ENCODE measurements around the gene GLG1.

GLG1 gene

DNA sequence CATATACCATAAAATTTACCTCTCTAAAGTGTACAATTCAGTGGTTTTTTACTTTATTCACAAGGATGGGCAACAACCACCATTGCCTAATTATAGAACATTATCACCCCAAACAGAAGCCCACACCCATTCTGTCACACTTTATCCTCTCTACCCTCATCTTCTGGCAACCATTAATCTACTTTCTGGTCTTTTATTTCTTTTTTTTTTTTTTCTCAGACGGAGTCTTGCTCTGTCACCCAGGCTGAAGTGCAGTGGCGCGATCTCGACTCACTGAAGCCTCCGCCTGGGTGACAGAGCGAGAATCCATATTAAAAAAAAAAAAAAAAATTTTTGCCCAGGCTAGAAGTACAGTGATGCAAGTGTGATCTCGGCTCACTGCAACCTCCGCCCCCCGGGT is 95.0 kb downstream of the GLG1 start:
- no peak overlapping the region for H3K4me3 ChIP-seq (ENCODE audit: low read depth, low read length)
- TF ChIP-seq, protein P1, sequence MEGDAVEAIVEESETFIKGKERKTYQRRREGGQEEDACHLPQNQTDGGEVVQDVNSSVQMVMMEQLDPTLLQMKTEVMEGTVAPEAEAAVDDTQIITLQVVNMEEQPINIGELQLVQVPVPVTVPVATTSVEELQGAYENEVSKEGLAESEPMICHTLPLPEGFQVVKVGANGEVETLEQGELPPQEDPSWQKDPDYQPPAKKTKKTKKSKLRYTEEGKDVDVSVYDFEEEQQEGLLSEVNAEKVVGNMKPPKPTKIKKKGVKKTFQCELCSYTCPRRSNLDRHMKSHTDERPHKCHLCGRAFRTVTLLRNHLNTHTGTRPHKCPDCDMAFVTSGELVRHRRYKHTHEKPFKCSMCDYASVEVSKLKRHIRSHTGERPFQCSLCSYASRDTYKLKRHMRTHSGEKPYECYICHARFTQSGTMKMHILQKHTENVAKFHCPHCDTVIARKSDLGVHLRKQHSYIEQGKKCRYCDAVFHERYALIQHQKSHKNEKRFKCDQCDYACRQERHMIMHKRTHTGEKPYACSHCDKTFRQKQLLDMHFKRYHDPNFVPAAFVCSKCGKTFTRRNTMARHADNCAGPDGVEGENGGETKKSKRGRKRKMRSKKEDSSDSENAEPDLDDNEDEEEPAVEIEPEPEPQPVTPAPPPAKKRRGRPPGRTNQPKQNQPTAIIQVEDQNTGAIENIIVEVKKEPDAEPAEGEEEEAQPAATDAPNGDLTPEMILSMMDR (IDR thresholded peaks at IDR 0.05; ENCODE audit: low read depth, low read length), result no peak
- in situ Hi-C loops (cut with HindIII; ENCODE audit: low sequenced_read_pairs), result no loop called here
- no peak for DNase-seq (ENCODE audit: low read depth, low spot score)

DNA sequence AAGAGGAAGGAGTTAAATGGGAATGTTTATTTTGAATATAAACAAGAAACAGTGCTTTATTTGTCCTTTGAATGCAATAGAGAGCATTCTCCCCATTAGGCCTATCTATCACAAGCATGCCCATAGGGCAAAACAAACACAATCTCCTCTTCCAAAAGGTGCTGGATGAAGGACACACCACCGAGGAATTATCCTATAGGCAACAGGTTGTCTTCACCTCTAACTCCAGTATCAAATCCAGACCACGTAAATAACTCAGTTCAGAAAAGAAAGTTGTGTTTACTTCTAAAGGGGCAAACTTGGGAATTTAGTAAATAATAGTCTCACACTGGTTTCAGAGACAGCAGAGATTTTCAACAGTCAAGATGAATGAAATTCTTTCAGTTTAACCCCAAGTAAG is 101.9 kb downstream of the GLG1 start:
- H3K4me3 ChIP-seq (ENCODE audit: low read depth, low read length), result no peak overlapping the region
- TF ChIP-seq, protein P1 (IDR thresholded peaks at IDR 0.05; ENCODE audit: low read depth, low read length), result no peak
- DNase-seq (ENCODE audit: low read depth, low spot score), result no peak
- in situ Hi-C loops (cut with HindIII; ENCODE audit: low sequenced_read_pairs), result no loop called here

DNA sequence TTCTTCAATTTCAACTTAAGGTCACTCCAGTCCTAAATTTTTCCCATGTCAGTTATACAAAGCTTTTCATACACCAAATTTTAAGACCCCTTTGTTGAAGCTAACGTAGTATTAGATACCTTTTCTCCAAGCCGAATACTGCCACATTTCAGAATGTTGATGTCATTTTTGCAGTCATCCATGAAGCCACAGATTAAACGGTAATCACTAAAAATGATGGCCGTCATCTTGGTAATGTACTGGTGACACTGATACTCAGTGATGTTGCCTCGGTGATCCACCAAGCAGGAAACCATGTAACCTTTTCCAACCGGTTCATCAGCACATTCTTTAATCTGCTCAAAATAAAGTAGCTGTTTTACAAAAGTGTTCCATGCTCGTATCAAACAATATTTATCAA is 103.5 kb downstream of the GLG1 start:
- no peak for DNase-seq (ENCODE audit: low read depth, low spot score)
- in situ Hi-C loops (cut with HindIII; ENCODE audit: low sequenced_read_pairs), result no loop called here
- H3K4me3 ChIP-seq (ENCODE audit: low read depth, low read length), result no peak overlapping the region
- TF ChIP-seq, protein P1 (IDR thresholded peaks at IDR 0.05; ENCODE audit: low read depth, low read length), result no peak

DNA sequence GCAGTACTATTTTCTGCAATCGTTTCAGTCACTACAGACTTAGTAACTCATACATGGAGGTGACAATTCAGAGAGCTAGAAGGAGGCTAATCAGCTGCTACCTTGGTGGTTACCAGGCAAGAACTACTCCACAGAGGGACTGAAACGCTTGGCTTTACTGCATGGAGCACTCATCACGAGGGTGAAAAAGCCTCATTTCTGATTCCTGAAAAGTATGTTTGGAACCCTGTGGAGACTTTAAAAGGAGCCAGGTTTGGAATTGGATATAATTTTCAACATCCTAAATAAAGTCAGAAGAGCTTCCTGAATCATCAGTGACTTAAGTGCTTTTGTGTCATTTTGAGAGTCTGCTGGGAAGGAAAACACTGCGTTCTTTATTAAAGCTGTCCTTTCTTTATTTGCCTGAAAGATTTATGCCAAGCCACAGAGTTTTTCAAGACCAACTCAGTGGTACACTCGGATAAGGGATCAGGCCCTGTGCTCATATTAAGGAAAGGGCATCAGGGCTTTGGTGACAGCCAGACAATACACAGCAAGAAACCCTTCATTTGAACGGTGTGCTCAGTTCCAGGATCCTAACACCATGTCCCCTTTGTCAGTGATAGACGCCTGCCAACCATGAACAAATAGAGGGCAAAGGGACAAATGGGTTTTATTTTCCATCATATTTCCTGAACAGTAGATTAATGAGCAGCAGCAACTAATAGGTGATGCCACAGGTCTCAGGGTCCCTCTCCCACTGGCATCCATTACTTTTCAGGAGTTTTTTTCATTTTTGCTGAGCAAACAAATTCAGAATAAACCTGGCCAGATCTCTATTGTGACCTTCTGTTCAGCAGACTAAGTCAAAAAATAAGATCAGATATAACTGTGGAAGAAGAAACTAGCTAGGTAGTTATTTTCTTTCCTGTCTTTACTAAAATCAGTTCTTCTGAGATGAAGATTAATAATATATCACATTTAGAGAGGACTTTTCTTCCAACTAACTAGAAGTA is 105.1 kb downstream of the GLG1 start:
- H3K4me3 ChIP-seq (ENCODE audit: low read depth, low read length), result no peak overlapping the region
- in situ Hi-C loops (cut with HindIII; ENCODE audit: low sequenced_read_pairs), result no loop called here
- DNase-seq (ENCODE audit: low read depth, low spot score), result peak; percentile 50
- TF ChIP-seq, protein P1 (IDR thresholded peaks at IDR 0.05; ENCODE audit: low read depth, low read length), result no peak

DNA sequence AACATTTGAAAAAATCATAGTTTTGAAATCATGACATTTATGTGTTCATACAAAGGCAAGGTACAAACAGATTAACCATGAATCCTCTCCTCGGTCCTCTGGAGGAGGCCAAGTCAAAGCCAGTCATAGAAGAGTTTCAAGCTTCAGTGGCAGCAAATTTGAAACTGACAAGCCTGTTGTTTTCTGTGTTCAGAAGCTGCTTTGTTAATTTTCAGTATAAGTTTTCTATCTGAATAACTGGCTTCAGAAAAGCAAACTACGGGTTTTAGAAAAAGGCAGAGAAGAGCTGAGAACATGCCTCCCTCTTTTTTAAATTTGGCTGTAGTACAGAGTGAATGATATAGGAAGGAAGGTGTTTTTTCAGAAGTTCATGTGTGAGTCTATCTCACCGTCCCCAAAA is 106.0 kb downstream of the GLG1 start:
- H3K4me3 ChIP-seq (ENCODE audit: low read depth, low read length), result no peak overlapping the region
- in situ Hi-C loops (cut with HindIII; ENCODE audit: low sequenced_read_pairs), result no loop called here
- TF ChIP-seq, protein P1 (IDR thresholded peaks at IDR 0.05; ENCODE audit: low read depth, low read length), result no peak
- no peak for DNase-seq (ENCODE audit: low read depth, low spot score)

DNA sequence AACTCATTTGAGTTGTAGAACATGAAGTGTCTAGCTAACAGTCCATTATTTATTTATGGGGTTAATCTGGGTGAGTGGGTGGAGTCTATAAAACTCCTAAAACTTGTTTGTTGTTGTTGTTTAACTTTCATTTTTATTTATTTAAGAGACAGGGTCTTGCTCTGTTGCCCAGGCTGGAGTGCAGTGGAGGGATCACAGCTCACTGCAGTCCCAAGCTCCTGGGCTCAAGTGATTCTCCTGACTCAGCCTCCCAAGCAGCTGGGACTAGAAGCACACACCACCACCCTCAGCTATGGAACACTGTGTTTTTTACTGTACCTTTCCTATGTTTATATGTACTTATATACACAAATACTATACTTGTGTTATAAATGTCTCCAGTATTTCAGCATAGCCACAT is 107.8 kb downstream of the GLG1 start:
- in situ Hi-C loops (cut with HindIII; ENCODE audit: low sequenced_read_pairs), result no loop called here
- no peak for DNase-seq (ENCODE audit: low read depth, low spot score)
- TF ChIP-seq, protein P1 (IDR thresholded peaks at IDR 0.05; ENCODE audit: low read depth, low read length), result no peak
- no peak overlapping the region for H3K4me3 ChIP-seq (ENCODE audit: low read depth, low read length)

All from astrocyte of the spinal cord (primary cell).